GM21390 (cell line): Measurements from ENCODE around the gene PODNL1.
"Not testable (repeated sequence)": the region's sequence is repeated elsewhere in the genome, so short reads cannot be mapped to it uniquely, and the experiment has no call there.

ENCODE experiments used
- ATAC-seq: cut with Tn5 transposase; IDR thresholded peaks from one replicate; pipeline ENCODE4 v1.9.1; 2021; ENCODE audit not compliant: unreplicated experiment

Gene PODNL1

DNA sequence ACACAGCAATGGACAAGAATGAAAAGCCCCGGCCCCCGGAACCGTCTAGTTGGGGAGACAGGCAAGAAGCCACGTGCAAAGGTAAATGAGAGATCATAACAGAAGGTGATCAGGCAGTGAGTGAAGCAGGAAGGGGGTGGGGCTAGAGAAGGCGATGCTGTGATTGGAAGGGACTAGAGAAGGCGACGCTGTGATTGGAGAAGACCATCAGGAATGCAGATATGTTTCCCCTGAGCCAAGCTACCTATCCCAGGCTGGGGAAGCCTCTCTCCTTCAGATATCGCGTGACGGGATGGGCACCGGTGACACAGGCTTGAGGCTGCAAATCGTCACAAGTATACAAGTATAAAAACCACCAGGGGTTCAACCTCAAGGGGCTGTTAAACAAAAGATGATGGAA lies 35.9 kb upstream of the PODNL1 start:
- no peak for ATAC-seq

DNA sequence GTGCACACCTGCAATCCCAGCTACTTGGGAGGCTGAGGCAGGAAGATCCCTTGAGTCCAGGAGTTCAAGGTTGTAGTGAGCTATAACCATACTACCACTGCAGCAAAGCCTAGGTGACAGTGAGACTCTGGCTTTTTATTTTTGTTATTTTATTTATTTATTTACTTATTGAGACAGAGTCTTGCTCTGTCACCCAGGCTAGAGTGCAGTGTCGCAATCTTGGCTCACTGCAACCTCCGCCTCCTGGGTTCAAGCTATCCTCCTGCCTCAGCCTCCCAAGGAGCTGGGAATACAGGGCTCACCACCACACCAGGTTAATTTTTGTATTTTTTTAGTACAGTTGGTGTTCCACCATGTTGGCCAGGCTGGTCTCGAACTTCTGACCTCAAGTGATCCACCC lies 35.3 kb upstream of the PODNL1 start:
- not testable (repeated sequence) for ATAC-seq

DNA sequence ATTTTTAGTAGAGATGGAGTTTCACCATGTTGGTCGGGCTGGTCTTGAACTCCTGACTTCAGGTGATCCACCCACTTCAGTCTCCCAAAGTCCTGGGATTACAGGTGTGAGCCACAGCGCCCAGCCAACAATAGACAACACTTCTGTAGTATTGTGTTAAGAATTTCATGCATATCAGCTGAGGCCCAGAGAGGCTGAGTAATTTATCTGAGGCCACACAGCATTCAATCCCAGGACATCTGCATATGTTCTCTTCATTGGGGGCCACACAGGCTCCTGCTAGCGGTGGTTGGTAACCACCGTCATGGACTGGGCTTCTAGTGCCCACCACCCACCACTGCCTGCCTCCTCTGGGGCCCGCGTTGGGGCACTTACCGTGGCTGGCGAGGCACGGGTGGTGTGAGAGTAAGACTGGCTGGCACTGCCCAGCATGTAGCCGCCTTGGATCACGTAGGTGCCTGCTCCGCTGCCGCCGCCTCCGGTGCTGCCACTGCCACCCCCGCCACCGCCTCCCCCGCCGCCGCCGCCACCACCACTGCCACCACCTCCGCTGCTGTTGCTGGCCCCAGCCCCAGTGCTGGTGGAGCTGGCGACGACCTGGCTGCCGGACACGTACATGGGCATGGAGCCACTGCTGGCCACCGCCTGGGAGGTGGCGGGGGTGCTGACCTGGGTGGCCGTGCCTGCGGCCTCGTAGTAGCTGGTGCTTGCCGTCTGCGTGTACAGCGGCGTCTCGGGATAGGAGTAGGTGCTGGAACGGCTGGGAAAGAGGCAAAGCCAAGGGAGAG lies 34.3 kb upstream of the PODNL1 start:
- ATAC-seq = no peak

DNA sequence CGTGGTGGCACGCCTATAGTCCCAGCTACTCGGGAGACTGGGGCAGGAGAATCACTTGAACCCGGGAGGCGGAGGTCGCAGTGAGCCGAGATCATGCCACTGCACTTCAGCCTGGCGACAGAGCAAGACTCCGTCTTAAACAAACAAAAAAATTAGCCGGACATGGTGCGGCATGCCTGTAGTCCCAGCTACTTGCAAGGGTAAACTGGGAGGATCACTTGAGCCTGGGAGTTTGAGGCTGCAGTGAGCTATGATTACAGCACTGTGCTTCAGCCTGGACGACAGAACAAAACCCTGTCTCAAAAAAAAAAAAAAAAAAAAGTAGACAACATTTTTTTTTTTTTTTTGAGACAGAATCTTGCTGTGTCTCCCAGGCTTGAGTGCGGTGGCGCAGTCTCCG lies 33.7 kb upstream of the PODNL1 start:
- not testable (repeated sequence) for ATAC-seq

DNA sequence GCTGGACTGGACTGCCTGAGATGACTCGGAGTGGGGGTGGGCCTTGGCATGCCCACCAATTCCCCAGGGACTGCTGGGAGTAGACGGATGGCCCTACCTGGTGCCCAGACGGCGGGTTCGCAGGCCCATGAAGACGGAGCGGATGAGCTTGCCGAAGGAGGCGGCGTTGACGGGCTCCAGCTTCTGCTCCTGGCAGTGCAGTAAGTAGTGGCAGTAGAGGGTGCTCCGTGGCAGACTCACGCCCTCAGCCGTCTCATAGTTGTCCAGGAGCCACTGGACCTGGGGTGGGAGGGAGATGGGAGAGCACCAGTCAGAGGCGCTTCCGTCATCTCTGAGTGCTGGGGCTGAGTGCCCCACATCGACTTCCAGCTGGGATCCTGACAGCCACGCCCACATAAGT lies 31.7 kb upstream of the PODNL1 start:
- ATAC-seq = no peak

DNA sequence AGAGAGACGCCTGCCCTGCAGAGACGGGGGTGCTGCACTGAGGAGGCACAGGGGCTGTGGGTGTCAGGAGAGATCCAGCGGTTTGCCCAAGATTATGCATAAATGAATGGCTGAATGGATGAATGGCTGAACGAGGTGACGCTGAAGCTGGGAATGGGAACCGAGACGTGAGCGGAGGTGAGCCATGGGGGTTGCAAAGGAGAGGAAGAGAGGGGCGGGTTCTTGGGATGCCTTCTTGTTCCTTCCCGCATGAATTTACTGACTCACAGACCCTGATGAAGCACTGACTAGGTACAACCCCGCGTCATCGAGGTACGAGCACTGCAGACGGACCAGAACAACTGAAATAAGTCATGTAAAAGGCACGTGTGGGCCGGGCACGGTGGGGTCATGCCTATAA lies 30.8 kb upstream of the PODNL1 start:
- no peak for ATAC-seq

DNA sequence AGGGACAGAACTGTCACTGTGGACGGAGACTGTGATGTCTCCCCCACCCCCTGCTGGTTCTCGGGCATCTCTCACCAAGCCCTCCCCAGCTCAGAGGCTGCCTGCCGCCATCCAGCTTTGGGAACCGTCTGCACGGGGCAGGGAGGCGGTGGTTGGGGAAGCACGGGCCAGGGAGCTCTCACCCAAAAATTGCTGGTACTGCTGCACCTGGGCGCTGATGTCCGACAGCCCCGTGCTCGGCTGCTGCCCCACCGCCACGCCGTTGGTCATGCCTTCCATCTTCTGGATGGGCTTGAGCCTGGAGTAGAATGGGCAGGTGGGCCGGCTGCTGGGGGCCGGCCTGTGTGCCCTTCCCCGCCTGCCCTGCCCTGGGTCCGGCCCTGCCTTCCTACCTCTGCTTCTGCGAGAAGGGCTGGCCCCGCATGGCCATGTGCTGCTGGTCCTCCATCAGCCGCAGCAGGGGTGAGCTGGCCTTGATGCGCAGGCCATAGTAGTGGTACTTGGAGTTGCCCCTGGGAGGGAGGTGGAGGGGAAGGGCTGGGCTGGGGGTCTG lies 30.2 kb upstream of the PODNL1 start:
- no peak for ATAC-seq

DNA sequence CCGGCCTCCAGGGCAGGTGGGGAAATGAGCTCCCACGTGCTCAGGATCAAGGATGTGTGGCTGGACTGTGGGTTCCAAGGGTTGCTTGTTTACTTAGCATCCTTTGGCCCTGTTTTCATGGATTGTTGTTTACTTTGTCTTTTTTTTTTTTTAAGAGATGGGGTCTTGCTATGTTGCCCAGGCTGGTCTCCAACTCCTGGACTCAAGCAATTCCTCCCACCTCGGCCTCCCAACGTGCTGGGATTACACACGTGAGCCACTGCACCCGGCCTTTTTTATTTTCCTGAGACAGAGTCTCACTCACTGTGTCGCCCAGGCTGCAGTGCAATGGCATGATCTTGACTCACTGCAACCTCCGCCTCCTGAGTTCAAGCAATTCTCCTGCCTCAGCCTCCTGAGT lies 29.0 kb upstream of the PODNL1 start:
- not testable (repeated sequence) for ATAC-seq

DNA sequence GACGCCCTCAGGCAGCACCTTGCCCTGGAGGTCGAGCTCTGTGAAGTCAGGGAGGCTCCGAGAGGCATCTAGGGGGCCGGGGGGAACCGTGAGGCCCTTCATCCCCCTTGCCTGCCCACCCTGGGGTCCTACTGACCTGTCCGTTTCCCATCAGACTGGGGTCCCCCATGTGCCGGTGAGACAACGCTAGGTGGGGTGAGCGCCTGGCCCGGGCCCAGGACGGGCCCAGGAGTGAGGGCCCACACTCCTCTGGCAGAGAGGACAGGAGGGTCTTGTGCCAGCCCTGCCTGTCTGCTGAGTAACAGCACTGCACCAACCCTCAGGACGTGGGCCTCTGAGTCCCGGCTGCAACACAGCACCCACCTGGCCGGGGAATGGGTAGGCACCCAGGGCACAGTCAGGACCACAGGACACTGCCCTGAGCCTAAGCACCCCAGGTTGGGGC lies 28.5 kb upstream of the PODNL1 start:
- no peak for ATAC-seq

DNA sequence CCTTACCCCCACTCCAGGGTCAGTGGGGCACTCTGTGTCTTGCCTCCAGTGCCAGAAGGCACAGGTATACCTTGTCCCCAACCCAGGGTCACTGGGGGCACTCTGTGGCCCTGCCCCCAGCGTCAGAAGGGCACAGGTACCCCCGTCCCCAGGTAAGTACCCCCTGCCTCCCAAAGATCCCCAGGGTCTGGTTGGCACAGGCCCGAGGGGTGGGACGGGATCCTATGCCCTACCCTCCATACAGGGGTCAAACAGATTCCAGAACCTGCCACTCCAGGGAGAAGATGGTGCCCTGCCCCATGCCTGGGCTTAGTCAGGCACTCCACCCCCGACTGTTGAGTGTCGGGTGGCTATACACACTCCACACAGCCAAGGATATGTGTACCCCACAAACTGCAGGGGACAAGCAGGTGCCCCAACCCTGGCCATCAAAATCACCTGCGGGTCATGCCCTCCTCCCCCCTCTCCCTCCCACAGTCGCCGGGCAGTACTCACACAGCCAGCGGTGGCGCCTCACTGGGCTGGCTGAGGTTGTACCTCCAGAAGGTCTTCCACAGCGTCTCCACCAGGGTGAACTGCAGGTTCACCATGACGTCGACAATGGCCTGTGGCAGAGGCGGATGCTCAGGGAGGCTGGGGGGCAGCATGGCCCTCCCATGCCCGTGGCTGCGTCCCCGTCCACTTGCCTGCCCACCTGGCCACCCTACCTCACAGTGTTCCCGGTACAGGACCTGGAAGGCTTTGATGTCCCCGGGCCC lies 27.9 kb upstream of the PODNL1 start:
- no peak for ATAC-seq

DNA sequence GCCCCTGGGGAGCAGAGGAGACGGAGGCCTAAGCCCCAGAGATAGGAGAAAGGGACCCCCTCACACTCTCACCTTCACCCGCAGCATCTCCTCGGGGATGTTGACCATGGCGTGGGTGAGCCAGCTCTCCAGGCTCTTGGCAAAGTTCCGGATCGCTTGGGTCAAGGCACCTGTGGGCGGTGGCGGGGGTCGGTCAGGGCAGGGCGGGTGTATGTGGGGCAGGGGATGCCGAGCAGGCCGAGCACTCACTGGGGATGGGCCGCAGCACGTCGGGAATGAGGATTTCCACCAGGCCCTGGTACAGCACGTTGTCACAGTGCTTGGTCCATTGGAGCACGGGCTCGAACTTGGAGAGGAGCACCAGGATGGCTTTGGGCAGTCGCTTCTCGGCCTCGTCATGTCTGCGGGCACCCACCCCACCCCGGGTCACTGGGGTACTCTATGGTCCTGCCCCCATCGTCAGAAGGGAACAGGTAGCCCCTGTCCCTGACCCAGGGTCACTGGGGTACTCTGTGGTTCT lies 27.2 kb upstream of the PODNL1 start:
- no peak for ATAC-seq

DNA sequence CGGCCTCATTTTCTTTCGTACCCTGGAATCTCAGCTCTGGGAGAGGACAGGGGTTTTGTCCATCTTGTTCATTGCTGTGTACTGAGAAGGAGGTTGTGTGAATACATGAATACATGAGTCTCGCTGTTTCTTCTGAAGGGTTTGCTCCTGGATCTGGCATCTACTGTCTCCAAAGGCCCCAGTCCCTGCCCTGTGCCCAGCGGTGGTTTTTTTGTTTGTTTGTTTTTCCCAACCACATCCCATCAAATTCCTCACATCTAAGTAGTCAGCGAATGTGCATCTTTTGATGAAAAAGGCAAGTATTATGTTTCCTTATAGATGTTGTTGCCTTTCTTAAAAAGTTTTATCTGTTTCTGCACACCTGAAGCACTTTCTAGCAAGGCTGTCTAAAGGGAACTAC lies 26.6 kb upstream of the PODNL1 start:
- no peak for ATAC-seq

DNA sequence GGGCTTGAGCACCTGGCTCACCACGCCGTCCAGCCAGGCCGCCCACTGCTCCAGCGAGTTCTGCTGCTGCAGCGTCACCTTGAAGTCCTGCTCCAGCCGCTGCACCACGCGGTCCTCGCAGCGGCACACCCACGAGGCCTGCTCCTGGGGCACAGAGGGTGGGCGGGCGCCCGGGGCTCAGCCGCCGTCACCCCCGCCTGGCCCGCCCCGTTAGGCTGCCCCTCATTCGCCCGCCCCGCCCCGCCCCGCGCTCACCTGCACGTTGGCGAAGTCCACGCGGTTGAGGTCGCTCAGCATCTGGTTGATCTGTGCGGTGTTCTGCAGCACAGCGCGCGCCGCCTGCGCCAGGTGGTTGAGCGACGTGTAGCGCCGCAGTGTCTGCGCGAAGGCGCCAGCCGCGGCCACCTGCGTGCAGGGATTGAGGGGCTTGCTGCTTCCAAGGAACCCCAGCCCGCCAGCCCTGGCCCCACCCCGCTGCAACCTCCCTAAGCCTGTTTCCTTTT lies 25.4 kb upstream of the PODNL1 start:
- no peak for ATAC-seq

DNA sequence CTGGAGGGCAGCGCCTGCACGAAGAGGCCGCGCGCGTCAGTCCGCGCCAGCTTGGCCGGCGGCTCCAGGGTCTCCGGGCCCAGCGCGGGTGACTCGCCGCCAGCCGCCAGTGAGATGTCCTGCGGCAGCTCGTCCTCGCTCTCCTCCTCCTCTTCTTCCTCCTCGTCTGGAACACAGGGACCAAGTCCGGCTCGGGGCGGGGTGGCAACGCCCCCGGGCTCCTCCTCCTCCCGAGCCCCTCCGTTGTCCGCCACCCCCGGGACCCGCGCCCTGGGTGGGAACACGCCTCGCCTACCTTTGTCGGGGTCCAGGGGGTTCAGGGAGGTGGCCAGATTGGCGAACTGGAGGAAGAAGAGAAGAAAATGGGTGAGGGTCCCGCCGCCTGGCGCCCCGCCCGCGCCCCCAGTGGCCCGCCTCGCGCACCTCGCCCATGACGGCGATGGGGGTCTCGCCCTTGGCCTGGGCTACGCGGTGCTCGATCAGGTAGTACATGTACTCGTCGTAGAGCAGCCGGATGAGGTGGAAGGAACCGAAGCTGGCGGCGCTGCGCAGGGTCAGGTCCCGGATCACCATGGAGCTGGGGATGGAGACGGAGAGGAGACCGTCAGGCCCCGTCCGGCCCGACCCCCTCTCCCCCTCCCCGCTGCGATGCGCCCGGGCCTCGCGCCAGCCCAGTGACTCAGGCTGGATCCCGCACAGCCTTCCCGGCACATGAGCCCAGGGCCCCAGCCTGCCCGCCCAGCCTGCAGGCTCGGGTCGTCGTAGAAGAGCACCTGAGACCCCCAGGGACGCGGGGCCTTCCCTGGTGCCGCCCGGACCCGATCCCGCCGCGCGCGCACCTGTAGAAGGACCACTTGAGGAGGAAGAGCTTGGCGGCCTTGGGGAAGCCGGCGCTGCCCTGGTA lies 24.7 kb upstream of the PODNL1 start:
- no peak for ATAC-seq

DNA sequence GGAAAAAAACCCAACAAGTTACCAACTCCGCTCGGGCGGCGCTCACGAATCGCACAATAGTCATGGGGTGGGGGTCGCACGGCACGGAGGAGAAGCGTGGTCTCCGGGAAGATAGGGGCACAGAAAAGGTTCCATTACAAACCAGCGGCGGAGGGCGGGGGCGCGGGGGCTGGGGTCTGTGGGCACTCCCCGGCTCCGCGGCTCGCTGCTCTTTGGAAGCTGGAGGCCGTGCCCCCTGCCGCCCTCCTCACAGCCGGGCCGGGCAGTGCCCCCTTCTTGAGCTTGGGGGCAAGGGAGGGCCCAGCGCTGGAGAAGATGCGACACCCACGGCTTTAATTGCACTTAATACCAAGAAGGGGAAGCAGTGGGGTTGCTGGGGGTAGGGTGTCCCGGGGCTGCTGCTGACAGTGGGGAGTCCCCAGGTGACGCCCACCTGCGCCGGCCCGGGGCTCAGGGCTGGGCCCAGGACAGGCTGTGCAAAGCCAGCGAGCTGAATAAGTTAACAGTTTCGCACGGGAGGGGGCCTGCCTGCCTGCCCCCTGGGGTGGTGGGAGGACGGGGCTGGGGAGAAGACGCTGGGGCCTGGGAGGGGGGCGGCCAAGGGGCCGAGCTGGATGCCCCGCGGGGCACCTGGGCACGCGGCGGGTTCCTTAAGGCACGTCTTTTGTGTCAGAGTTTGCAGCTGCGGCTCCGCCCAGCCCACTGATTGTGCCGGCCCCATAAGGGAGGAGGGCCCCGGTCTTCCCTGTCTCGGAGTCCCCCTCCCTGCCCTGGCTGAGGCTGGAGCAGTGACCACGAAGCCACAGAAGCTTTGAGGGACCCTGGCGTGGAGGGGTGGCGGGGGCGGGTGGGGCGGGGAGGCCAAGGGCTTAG lies 23.8 kb upstream of the PODNL1 start:
- no peak for ATAC-seq

DNA sequence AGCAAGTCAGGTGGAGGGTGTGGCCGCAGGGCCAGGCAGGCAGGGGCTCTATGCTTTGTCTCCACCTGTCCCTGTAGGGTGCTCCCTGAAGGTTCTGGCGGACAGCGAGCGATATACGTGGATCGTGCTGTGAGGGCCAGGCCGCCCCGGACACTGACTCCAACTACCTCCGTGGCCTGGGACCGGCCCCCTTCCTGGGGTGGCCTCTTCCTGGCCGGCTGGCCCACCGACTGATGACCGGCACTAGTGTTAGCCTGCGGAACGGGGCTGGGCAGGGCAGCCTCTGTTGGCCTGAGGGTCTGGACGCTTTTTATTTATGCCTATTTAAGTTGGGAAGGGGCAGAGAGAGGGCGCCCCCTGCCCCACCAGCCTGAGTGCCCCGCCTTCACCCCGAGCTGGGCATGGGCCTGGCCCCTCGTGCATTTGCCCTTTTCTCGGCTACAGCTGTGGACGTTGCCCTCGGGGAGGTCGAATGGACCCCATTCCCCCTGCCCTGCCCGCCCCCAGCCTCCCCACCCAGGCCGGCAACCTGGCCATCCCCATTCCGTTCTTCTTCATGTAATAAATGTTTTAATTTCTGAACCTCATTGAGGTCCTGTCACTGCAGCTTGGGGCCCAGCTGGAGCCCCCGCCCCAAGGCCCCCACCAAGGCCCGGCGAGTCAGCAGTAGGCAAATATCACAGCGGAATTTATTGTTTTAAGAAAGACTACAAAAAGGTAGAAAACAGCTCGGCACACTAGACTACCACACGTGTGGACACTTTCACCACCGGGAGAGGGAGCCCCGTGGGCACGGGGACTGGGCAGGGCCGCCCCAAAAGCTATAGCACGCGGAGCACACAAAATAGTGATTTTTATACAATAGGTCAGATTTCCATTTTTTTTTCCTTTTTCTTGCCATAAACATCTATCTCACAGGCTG lies 22.9 kb upstream of the PODNL1 start:
- no peak for ATAC-seq

DNA sequence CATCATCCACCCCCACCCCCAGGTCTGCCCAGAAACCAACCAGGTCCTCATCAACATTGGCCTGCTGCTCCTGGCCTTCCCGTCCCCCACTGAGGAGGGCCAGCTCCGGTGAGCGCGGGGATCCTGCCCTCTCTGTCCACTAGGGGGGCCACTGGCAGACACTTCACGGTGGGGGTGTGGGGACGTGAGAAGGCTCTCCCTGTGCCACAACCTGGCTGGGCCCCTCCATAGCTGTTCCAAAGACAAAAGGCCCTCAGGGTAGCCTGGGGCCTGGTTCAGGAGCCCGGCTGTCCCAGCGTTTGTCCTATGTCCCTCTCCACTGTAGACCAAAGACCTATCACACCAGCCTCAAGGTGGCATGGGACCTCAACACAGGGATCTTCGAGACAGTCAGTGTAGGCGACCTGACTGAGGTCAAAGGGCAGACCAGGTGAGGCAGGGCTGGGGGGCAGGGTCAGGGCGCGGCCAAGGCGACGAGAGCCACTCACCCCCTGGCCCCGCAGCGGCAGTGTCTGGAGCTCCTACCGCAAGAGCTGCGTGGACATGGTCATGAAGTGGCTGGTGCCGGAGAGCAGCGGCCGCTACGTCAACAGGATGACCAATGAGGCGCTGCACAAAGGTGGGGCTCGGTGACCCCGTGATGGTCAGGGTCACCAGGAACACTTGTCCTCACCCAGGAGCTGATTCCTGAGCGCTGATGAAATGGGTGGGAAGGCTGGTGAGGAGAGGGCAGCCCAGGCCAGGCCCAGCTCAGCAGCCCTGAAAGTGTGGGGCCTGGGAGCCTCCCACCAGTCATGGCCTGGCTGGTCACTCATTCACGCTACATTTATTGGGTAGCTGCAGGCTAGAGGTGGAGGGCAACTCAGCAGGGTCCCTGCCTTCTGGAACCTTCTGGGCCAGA lies 22.0 kb upstream of the PODNL1 start:
- ATAC-seq = no peak
